Measurements from ENCODE around the gene CSRNP3.

DNA sequence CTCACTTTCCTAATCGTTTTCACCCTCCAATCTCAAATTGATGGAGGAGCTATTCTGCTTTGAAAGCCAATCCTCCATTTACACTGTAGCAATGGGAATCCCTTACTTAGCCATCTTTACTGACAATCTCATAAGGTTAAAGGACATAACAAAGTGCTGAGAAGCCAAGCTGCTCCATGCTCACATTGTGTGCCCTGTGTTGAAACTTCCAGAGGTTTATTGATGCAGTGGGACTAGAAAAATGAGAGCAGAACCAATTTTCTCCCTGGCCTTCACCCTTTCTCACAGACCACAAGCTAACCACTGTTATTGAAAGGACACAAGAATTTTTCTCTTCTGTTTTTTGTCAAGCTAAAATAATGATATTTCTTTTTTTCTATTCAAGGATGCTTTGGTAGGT, 63.8 kb downstream of the CSRNP3 start:
- TF ChIP-seq ZNF274 (IDR thresholded peaks at IDR 0.05; ENCODE audit: low read depth, low read length) (no peak), ZFX (IDR thresholded peaks at IDR 0.05) (no peak), YY1 (IDR thresholded peaks at IDR 0.05; ENCODE audit: extremely low read depth, insufficient replicate concordance, low read depth, low read length) (no peak)
- TF ChIP-seq, protein P1, sequence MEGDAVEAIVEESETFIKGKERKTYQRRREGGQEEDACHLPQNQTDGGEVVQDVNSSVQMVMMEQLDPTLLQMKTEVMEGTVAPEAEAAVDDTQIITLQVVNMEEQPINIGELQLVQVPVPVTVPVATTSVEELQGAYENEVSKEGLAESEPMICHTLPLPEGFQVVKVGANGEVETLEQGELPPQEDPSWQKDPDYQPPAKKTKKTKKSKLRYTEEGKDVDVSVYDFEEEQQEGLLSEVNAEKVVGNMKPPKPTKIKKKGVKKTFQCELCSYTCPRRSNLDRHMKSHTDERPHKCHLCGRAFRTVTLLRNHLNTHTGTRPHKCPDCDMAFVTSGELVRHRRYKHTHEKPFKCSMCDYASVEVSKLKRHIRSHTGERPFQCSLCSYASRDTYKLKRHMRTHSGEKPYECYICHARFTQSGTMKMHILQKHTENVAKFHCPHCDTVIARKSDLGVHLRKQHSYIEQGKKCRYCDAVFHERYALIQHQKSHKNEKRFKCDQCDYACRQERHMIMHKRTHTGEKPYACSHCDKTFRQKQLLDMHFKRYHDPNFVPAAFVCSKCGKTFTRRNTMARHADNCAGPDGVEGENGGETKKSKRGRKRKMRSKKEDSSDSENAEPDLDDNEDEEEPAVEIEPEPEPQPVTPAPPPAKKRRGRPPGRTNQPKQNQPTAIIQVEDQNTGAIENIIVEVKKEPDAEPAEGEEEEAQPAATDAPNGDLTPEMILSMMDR (IDR thresholded peaks at IDR 0.05 in 2 of 3, conservative IDR thresholded peaks at IDR 0.05 in 1 of 3; ENCODE audit: borderline replicate concordance in 1 of 3, insufficient read depth in 1 of 3, low read depth in 2 of 3, low read length in 2 of 3), result no peak
- TF ChIP-seq, protein P2, sequence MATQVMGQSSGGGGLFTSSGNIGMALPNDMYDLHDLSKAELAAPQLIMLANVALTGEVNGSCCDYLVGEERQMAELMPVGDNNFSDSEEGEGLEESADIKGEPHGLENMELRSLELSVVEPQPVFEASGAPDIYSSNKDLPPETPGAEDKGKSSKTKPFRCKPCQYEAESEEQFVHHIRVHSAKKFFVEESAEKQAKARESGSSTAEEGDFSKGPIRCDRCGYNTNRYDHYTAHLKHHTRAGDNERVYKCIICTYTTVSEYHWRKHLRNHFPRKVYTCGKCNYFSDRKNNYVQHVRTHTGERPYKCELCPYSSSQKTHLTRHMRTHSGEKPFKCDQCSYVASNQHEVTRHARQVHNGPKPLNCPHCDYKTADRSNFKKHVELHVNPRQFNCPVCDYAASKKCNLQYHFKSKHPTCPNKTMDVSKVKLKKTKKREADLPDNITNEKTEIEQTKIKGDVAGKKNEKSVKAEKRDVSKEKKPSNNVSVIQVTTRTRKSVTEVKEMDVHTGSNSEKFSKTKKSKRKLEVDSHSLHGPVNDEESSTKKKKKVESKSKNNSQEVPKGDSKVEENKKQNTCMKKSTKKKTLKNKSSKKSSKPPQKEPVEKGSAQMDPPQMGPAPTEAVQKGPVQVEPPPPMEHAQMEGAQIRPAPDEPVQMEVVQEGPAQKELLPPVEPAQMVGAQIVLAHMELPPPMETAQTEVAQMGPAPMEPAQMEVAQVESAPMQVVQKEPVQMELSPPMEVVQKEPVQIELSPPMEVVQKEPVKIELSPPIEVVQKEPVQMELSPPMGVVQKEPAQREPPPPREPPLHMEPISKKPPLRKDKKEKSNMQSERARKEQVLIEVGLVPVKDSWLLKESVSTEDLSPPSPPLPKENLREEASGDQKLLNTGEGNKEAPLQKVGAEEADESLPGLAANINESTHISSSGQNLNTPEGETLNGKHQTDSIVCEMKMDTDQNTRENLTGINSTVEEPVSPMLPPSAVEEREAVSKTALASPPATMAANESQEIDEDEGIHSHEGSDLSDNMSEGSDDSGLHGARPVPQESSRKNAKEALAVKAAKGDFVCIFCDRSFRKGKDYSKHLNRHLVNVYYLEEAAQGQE (IDR thresholded peaks at IDR 0.05; ENCODE audit: low read depth), result no peak
